Ishikawa (cell line): ENCODE data around the gene TMEM272.

Experiments used
- CEBPB ChIP-seq: IDR thresholded peaks from 2 replicates; pipeline ENCODE4 v1.6.1; 2012
- CREB1 ChIP-seq: IDR thresholded peaks from 2 replicates; pipeline ENCODE4 v1.6.1; 2012; ENCODE audit warnings: low read depth
- EGR1 ChIP-seq: IDR thresholded peaks from 2 replicates; pipeline ENCODE4 v1.6.1; 2012
- EP300 ChIP-seq: IDR thresholded peaks from 2 replicates; pipeline ENCODE4 v1.6.1; 2012; ENCODE audit warnings: borderline replicate concordance
- FOXM1 ChIP-seq: IDR thresholded peaks from 2 replicates; pipeline ENCODE4 v1.6.1; 2012; ENCODE audit warnings: low read depth, borderline replicate concordance
- NFIC ChIP-seq: IDR thresholded peaks from 2 replicates; pipeline ENCODE4 v1.6.1; 2012
- RAD21 ChIP-seq: IDR thresholded peaks from 2 replicates; pipeline ENCODE4 v1.6.1; 2012; ENCODE audit warnings: low read depth
- TAF1 ChIP-seq: IDR thresholded peaks from 2 replicates; pipeline ENCODE4 v1.6.1; 2012; ENCODE audit warnings: low read depth, mild to moderate bottlenecking
- TEAD4 ChIP-seq: IDR thresholded peaks from 2 replicates; pipeline ENCODE4 v1.6.1; 2012
- YY1 ChIP-seq: IDR thresholded peaks from 2 replicates; pipeline ENCODE4 v1.6.1; 2012; ENCODE audit warnings: low read depth
- TF ChIP-seq, protein P1 (sequence below): IDR thresholded peaks from 2 replicates; pipeline ENCODE4 v1.6.1; 2012; ENCODE audit warnings: low read depth, mild to moderate bottlenecking
- TF ChIP-seq, protein P2 (sequence below): IDR thresholded peaks from 2 replicates; pipeline ENCODE4 v1.6.1; 2012
- TF ChIP-seq, protein P3 (sequence below): IDR thresholded peaks from 2 replicates; pipeline ENCODE4 v1.6.1; 2012

DNA sequence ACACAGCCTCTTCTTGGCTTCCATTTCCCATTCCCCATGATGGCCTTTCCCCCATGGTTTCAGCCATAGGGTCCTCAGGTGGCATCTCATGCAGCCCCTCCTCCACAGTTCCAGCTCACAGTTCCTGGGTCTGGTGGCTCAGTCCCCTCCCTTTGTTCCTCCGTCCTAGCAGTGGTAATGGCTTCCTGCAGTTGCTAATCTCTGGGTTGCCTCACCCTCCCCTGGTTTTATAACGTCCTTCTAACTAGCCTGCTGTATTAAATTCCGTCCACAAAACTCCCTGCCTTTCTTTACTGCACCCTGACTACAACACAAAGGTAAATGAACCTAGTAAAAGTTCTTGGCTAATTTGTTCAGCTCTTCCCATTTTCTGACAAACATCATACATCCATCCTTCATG lies 47.7 kb upstream of the TMEM272 start:
- TF ChIP-seq, protein P1, sequence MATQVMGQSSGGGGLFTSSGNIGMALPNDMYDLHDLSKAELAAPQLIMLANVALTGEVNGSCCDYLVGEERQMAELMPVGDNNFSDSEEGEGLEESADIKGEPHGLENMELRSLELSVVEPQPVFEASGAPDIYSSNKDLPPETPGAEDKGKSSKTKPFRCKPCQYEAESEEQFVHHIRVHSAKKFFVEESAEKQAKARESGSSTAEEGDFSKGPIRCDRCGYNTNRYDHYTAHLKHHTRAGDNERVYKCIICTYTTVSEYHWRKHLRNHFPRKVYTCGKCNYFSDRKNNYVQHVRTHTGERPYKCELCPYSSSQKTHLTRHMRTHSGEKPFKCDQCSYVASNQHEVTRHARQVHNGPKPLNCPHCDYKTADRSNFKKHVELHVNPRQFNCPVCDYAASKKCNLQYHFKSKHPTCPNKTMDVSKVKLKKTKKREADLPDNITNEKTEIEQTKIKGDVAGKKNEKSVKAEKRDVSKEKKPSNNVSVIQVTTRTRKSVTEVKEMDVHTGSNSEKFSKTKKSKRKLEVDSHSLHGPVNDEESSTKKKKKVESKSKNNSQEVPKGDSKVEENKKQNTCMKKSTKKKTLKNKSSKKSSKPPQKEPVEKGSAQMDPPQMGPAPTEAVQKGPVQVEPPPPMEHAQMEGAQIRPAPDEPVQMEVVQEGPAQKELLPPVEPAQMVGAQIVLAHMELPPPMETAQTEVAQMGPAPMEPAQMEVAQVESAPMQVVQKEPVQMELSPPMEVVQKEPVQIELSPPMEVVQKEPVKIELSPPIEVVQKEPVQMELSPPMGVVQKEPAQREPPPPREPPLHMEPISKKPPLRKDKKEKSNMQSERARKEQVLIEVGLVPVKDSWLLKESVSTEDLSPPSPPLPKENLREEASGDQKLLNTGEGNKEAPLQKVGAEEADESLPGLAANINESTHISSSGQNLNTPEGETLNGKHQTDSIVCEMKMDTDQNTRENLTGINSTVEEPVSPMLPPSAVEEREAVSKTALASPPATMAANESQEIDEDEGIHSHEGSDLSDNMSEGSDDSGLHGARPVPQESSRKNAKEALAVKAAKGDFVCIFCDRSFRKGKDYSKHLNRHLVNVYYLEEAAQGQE = no peak
- TF ChIP-seq, protein P2, sequence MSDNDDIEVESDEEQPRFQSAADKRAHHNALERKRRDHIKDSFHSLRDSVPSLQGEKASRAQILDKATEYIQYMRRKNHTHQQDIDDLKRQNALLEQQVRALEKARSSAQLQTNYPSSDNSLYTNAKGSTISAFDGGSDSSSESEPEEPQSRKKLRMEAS = no peak
- TF ChIP-seq CEBPB (no peak), CREB1 (no peak), TAF1 (no peak), RAD21 (no peak), YY1 (no peak), FOXM1 (no peak), EP300 (no peak), TEAD4 (no peak), NFIC (no peak), EGR1 (no peak)
- TF ChIP-seq, protein P3, sequence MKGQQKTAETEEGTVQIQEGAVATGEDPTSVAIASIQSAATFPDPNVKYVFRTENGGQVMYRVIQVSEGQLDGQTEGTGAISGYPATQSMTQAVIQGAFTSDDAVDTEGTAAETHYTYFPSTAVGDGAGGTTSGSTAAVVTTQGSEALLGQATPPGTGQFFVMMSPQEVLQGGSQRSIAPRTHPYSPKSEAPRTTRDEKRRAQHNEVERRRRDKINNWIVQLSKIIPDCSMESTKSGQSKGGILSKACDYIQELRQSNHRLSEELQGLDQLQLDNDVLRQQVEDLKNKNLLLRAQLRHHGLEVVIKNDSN = no peak
